GM12873 (cell line): ENCODE results near the gene CPEB3.

Experiments
- CTCF ChIP-seq: IDR thresholded peaks from 2 replicates; pipeline ENCODE4 v1.5.1; 2012; ENCODE audit warnings: low read depth, mild to moderate bottlenecking, moderate library complexity, low read length, control low read depth; ENCODE audit not compliant: insufficient read depth; ENCODE audit errors: missing control alignments

CPEB3 gene

DNA sequence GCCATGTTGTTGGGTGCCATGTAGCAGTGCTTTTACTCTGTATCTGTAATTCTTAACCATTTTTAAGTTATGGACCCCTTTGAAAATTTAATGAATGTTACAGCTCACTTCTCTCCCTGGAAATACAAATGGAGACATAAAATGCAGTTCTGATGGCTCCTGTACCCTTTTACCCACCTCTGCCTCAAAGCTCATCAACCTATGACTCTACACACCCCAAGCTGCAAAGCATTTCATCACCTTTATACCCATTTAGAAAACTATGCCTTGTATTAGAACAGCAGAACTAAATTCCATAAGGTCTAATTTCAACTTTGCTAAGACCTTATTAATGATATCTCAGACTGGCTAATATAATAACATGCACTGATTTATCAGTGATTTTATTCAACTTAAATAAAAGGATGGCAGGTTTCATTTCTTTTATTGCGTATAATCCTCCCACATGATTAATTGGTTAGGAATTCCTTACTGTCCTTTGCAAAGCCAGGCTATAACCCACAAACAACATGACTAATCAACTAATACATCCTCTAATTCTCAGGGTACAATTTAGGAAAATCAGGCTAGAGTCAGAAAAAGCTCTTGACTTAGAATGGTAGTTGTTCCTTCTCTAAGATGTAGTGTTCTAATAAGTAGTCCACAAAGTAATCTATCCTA is 68.1 kb downstream of the CPEB3 start:
- no peak for TF ChIP-seq CTCF

GRCh38 chr10:92219559-92219958 is 71.3 kb downstream of the CPEB3 start:
- TF ChIP-seq CTCF = no peak

DNA sequence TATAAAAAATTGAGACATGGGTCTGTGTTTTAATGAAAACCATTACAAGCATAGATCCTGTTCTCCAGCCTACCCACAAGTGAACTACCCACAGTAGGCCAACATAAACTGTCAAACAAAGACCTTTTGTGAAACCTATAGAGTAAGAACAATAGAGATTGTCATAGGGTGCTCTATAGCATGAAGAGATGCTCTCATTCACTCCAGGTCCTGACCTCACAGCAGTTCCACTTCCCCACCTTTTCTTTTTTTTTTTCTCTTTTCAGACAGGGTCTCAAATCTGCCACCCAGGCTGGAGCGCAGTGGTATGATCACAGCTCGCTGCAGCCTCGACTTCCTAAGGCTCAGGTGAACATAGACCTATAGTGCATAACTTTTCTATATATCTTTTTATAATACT is 72.3 kb downstream of the CPEB3 start:
- no peak for TF ChIP-seq CTCF

GRCh38 chr10:92216608-92217007 is 74.3 kb downstream of the CPEB3 start:
- TF ChIP-seq CTCF = peak; percentile 17

- no peak for TF ChIP-seq CTCF
Observed at GRCh38 chr10:92213049-92213448, 77.8 kb downstream of the CPEB3 start.

DNA sequence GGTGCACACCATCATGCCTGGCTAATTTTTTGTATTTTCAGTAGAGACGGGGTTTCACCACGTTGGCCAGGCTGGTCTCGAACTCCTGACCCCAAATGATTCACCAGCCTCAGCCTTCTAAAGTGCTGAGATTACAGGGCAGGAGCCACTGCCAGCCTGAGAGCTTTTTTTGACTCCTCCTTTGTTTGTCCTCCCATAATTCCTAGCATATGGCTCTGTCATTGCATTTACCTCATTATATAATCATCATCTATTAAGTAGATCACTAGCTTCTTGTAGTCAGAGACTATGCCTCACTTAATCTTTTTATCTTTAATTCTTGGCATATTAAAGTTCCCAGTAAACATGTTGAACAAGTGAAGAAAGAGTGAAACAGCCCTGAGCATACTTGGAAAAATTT is 82.1 kb downstream of the CPEB3 start:
- TF ChIP-seq CTCF = no peak

- no peak for TF ChIP-seq CTCF
Observed at GRCh38 chr10:92208157-92208720, 82.6 kb downstream of the CPEB3 start.
